ENCODE results near the gene ASPRV1. TPM values are rescaled to one million over a fixed set of nuclear protein-coding genes. Genes with fewer than 3 reads are reported as not detected.

ASPRV1 gene
- total RNA-seq, 1 donor from 2014 or later: 0.75 TPM

DNA sequence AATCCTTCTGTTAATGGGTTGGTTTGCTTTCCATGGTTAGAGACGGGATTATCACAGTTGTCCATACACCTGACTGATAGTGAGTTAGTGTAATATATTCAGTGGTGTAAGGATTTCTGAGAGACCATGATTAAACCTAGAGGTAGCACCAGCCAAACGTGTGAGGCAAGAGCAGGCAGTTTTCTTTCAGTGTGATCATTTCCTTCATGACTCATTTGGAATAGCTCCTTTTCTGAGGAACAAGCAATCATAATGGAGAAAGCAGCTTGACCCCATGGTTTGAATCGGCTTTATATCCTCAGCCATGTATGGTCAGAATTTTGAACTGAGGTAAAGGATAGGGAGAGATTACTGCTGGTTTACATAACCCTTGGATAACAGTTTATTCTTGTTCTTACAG is 43.6 kb downstream of the ASPRV1 start:
- Mint-ChIP-seq H3K27me3 (ENCODE audit: unreplicated experiment) (no peaks in the 10 kb centered on the region), H3K4me3 (ENCODE audit: unreplicated experiment) (no peak overlapping the region), H3K9me3 (ENCODE audit: unreplicated experiment) (no peaks in the 10 kb centered on the region), H3K27ac (ENCODE audit: unreplicated experiment) (no peak overlapping the region), H3K36me3 (ENCODE audit: unreplicated experiment) (peaks cover 7% of the 10 kb centered on the region), H3K4me1 (ENCODE audit: unreplicated experiment) (peaks cover 20% of the 10 kb centered on the region)
- no peak for TF ChIP-seq CTCF (IDR thresholded peaks at IDR 0.05)
- DNase-seq (ENCODE audit: extremely low spot score, unreplicated experiment): no peak

GRCh38 chr2:69916106-69916505 is 45.3 kb downstream of the ASPRV1 start:
- Mint-ChIP-seq H3K9me3 (ENCODE audit: unreplicated experiment) (no peaks in the 10 kb centered on the region), H3K4me3 (ENCODE audit: unreplicated experiment) (peak overlapping the region; percentile 66), H3K27me3 (ENCODE audit: unreplicated experiment) (no peaks in the 10 kb centered on the region), H3K4me1 (ENCODE audit: unreplicated experiment) (peaks cover 20% of the 10 kb centered on the region), H3K27ac (ENCODE audit: unreplicated experiment) (no peak overlapping the region), H3K36me3 (ENCODE audit: unreplicated experiment) (no peaks in the 10 kb centered on the region)
- no peak for TF ChIP-seq CTCF (IDR thresholded peaks at IDR 0.05)
- no peak for DNase-seq (ENCODE audit: extremely low spot score, unreplicated experiment)

GRCh38 chr2:69914950-69915945 is 46.2 kb downstream of the ASPRV1 start, which contains the start of gene MXD1:
Gene MXD1, plus strand, starts transcription at chr2:69915109. Its CDS starts 222 bp downstream, at chr2:69915331.
- no peak for DNase-seq (ENCODE audit: extremely low spot score, unreplicated experiment)
- Mint-ChIP-seq H3K27ac (ENCODE audit: unreplicated experiment) (peak within 1 kb of the TSS; percentile 92), H3K4me3 (ENCODE audit: unreplicated experiment) (peak within 1 kb of the TSS; percentile 82), H3K4me1 (ENCODE audit: unreplicated experiment) (peaks cover 21% of the 10 kb centered on the region), H3K9me3 (ENCODE audit: unreplicated experiment) (no peaks in the 10 kb centered on the region), H3K36me3 (ENCODE audit: unreplicated experiment) (no peaks in the 10 kb centered on the region), H3K27me3 (ENCODE audit: unreplicated experiment) (no peaks in the 10 kb centered on the region)
- TF ChIP-seq CTCF (IDR thresholded peaks at IDR 0.05): no peak

- Mint-ChIP-seq H3K27ac (ENCODE audit: unreplicated experiment) (peak overlapping the region; percentile 92), H3K36me3 (ENCODE audit: unreplicated experiment) (no peaks in the 10 kb centered on the region), H3K4me1 (ENCODE audit: unreplicated experiment) (peaks cover 24% of the 10 kb centered on the region), H3K9me3 (ENCODE audit: unreplicated experiment) (no peaks in the 10 kb centered on the region), H3K27me3 (ENCODE audit: unreplicated experiment) (no peaks in the 10 kb centered on the region), H3K4me3 (ENCODE audit: unreplicated experiment) (peak overlapping the region; percentile 82)
- peak; percentile 36 for TF ChIP-seq CTCF (IDR thresholded peaks at IDR 0.05)
- peak; percentile 100 for DNase-seq (ENCODE audit: extremely low spot score, unreplicated experiment)
Observed at GRCh38 chr2:69914164-69914949, 47.1 kb downstream of the ASPRV1 start.

All from osteocyte (in vitro differentiated cells).